CD14-positive monocyte (primary cell): Measurements from ENCODE around the gene PIP5K1B. TPM values are rescaled to one million over a fixed set of nuclear protein-coding genes. Genes with fewer than 3 reads are reported as not detected.
"Not testable (repeated sequence)": the region's sequence is repeated elsewhere in the genome, so short reads cannot be mapped to it uniquely, and the experiment has no call there.

Experiments
- DNase-seq, 3 donors: peaks; one replicate each; pipeline ENCODE4 v3.0.0-alpha.2; 2011 to 2022
- H2AFZ ChIP-seq: 2 replicates; pipeline ENCODE4 v1.6.0; 2012; ENCODE audit warnings: mild to moderate bottlenecking, low read depth, low read length, inconsistent platforms; ENCODE audit not compliant: insufficient read depth, poor library complexity, severe bottlenecking
- H3K27ac ChIP-seq, 2 donors: 1 replicate in 1 of 2; 2 replicates in 1 of 2; pipeline ENCODE4 v1.5.1; 2012 to 2013; ENCODE audit warnings: low read length in 2 of 2, control low read depth in 1 of 2, inconsistent platforms in 1 of 2, low read depth in 1 of 2, mild to moderate bottlenecking in 1 of 2
- H3K27me3 ChIP-seq, 2 donors: one replicate each; pipeline versions ENCODE4 v1.6.0 to v1.6.1; 2011 to 2013; ENCODE audit warnings: low read length in 2 of 2; ENCODE audit not compliant: control insufficient read depth in 2 of 2, insufficient read depth in 2 of 2
- H3K36me3 ChIP-seq, 2 donors: replicated peaks in 1 of 2; 1 replicate in 1 of 2; 2 replicates in 1 of 2; pipeline versions ENCODE4 v1.5.1 to v1.6.1; 2012 to 2013; ENCODE audit warnings: low read length in 2 of 2, control low read depth in 1 of 2, inconsistent platforms in 1 of 2, mild to moderate bottlenecking in 1 of 2; ENCODE audit not compliant: insufficient read depth in 2 of 2, control insufficient read depth in 1 of 2
- H3K4me1 ChIP-seq, 2 donors: 1 replicate in 1 of 2; 2 replicates in 1 of 2; pipeline versions ENCODE4 v1.5.1 to v1.6.1; 2012 to 2013; ENCODE audit warnings: low read length in 2 of 2, control low read depth in 1 of 2, inconsistent platforms in 1 of 2, mild to moderate bottlenecking in 1 of 2, moderate library complexity in 1 of 2; ENCODE audit not compliant: insufficient read depth in 2 of 2, control insufficient read depth in 1 of 2
- H3K4me2 ChIP-seq: replicated peaks from 2 replicates; pipeline ENCODE3; 2012; ENCODE audit warnings: low read length, moderate library complexity, mild to moderate bottlenecking; ENCODE audit not compliant: poor library complexity, severe bottlenecking; ENCODE audit errors: extremely low read depth
- H3K4me3 ChIP-seq, 3 experiments: fragments of 200-600 bp in 1 of 3; sonication (generic) in 1 of 3; replicated peaks in 1 of 3; 1 replicate in 2 of 3; 2 replicates in 1 of 3; pipeline ENCODE4 v1.5.1; 2011 to 2013; ENCODE audit warnings: low read length in 3 of 3, mild to moderate bottlenecking in 3 of 3, control low read depth in 2 of 3, low read depth in 2 of 3, inconsistent platforms in 1 of 3, moderate library complexity in 1 of 3
- H3K79me2 ChIP-seq: 2 replicates; pipeline ENCODE4 v1.6.0; 2012; ENCODE audit warnings: mild to moderate bottlenecking, control low read depth, inconsistent platforms, low read length, moderate library complexity; ENCODE audit not compliant: insufficient read depth
- H3K9ac ChIP-seq: 2 replicates; pipeline ENCODE4 v1.6.0; 2017; ENCODE audit warnings: low read length, mild to moderate bottlenecking; ENCODE audit not compliant: insufficient read depth, poor library complexity, severe bottlenecking
- H3K9me3 ChIP-seq, 2 donors: replicated peaks in 1 of 2; 1 replicate in 1 of 2; 2 replicates in 1 of 2; pipeline versions ENCODE4 v1.5.1 to v1.6.1; 2012 to 2013; ENCODE audit warnings: low read length in 2 of 2, control low read depth in 1 of 2; ENCODE audit not compliant: control insufficient read depth in 1 of 2, insufficient read depth in 1 of 2
- H4K20me1 ChIP-seq: 2 replicates; pipeline ENCODE4 v1.6.0; 2012; ENCODE audit warnings: mild to moderate bottlenecking, low read length, control low read depth, moderate library complexity; ENCODE audit not compliant: insufficient read depth
- H3K27ac Mint-ChIP-seq, 7 donors: one replicate each; pipeline ENCODE4 v1.8.0; 2020; ENCODE audit warnings: mild to moderate bottlenecking in 7 of 7, mixed read lengths in 7 of 7, moderate library complexity in 6 of 7, inconsistent platforms in 2 of 7
- H3K27me3 Mint-ChIP-seq, 3 donors: one replicate each; pipeline ENCODE4 v1.8.0; 2021 to 2022; ENCODE audit warnings: low read depth in 3 of 3, mild to moderate bottlenecking in 3 of 3, mixed read lengths in 3 of 3, moderate library complexity in 3 of 3, inconsistent platforms in 1 of 3
- H3K36me3 Mint-ChIP-seq, 2 donors: one replicate each; pipeline ENCODE4 v1.8.0; 2020; ENCODE audit warnings: mixed read lengths in 2 of 2, inconsistent platforms in 1 of 2, mild to moderate bottlenecking in 1 of 2
- H3K4me1 Mint-ChIP-seq: one replicate; pipeline ENCODE4 v1.8.0; 2020; ENCODE audit warnings: mild to moderate bottlenecking, mixed read lengths
- H3K4me3 Mint-ChIP-seq, 2 donors: one replicate each; pipeline ENCODE4 v1.8.0; 2020; ENCODE audit warnings: mild to moderate bottlenecking in 2 of 2, mixed read lengths in 2 of 2, moderate library complexity in 1 of 2
- H3K9me3 Mint-ChIP-seq, 7 donors: one replicate each; pipeline ENCODE4 v1.8.0; 2020 to 2022; ENCODE audit warnings: mixed read lengths in 7 of 7, mild to moderate bottlenecking in 6 of 7, moderate library complexity in 6 of 7, inconsistent platforms in 2 of 7
- CTCF ChIP-seq: fragments of 200-600 bp; IDR thresholded peaks from one replicate; pipeline ENCODE4 v1.8.0; 2022; ENCODE audit warnings: antibody characterized with exemption, mild to moderate bottlenecking
- WGBS: methylation state at CpG from one replicate; pipeline ENCODE4 v1.1.5; 2013; ENCODE audit warnings: missing lambda C conversion rate; ENCODE audit not compliant: insufficient coverage; 5-methylcytosine and 5-hydroxymethylcytosine counted together
- intact Hi-C, 2 donors: fragments of 100-400 bp; cut with micrococcal nuclease; formaldehyde crosslinking; loops; one replicate each; pipeline versions ENCODE4 v1.15.0 to v1.15.1; 2023
- polyA plus RNA-seq, 3 donors: library from polyadenylated mRNA; depleted of rRNA in 1 of 3; unstranded in 2 of 3; stranded (reverse) in 1 of 3; fragments of 300-500 nt in 2 of 3; fragments of >200 nt in 1 of 3; fragmentation: Illumina TruSeq in 2 of 3; gene quantifications; 1 replicate in 2 of 3; 2 replicates in 1 of 3; pipeline ENCODE4 v1.2.3, GENCODE V29; 2012 to 2021

PIP5K1B gene
- polyA plus RNA-seq, 3 donors: 0.18 to 4.1 (median 0.87) TPM

- Histone ChIP-seq H3K4me2 (no peak overlapping the region), H3K27me3 (no peaks in the 10 kb centered on the region), H3K4me1 (peaks cover 32 to 33% of the 10 kb centered on the region in 2 donors), H2AFZ (no peak overlapping the region), H3K9ac (no peak overlapping the region), H3K4me3 (no peak overlapping the region), H3K9me3 (no peaks in the 10 kb centered on the region), H3K27ac (no peak overlapping the region), H4K20me1 (no peaks in the 10 kb centered on the region), H3K79me2 (no peaks in the 10 kb centered on the region), H3K36me3 (no peaks in the 10 kb centered on the region)
- intact Hi-C loops: no loop called here
- WGBS: 68% methylated on average over 2 of the region's 3 CpGs
- Mint-ChIP-seq H3K4me3 (no peak overlapping the region), H3K27me3 (no peaks in the 10 kb centered on the region), H3K27ac (no peak overlapping the region), H3K4me1 (peaks cover 53% of the 10 kb centered on the region), H3K36me3 (peaks cover 0 to 4% of the 10 kb centered on the region in 2 donors), H3K9me3 (no peaks in the 10 kb centered on the region)
- no peak for DNase-seq
- TF ChIP-seq CTCF: no peak
Observed at GRCh38 chr9:68983522-68984424, 278.7 kb downstream of the PIP5K1B start.

GRCh38 chr9:68986949-68987348 lies 281.9 kb downstream of the PIP5K1B start:
- H4K20me1 ChIP-seq, H3K4me2 ChIP-seq, H3K27ac ChIP-seq, H3K9me3 Mint-ChIP-seq, H3K36me3 ChIP-seq, H3K27me3 ChIP-seq, DNase-seq, H3K27me3 Mint-ChIP-seq, H2AFZ ChIP-seq, H3K4me3 Mint-ChIP-seq, H3K9me3 ChIP-seq, H3K79me2 ChIP-seq, intact Hi-C loops, H3K27ac Mint-ChIP-seq, H3K4me3 ChIP-seq, H3K9ac ChIP-seq, H3K36me3 Mint-ChIP-seq: not testable (repeated sequence)
- WGBS: 100% methylated on average over 1 of the region's 7 CpGs
- H3K4me1 ChIP-seq: peaks cover 11 to 17% of the 10 kb centered on the region in 2 donors
- peaks cover 36% of the 10 kb centered on the region for H3K4me1 Mint-ChIP-seq
